ENCODE results near the gene GRAMD4. TPM values are rescaled to one million over a fixed set of nuclear protein-coding genes. Genes with fewer than 3 reads are reported as not detected.
A peak's percentile ranks its signal among the peaks of the same experiment; 100 is the strongest.

Gene GRAMD4
- total RNA-seq, 1 experiment from 2014 or later = 19.8 TPM

GRCh38 chr22:46726066-46726985, 106.1 kb downstream of the GRAMD4 start:
- H3K4me2 ChIP-seq (ENCODE audit: insufficient read depth, insufficient read length, low read length) = no peak overlapping the region
- H3K9me3 ChIP-seq (ENCODE audit: control insufficient read depth, low read depth, low read length) = no peaks in the 10 kb centered on the region
- no peak overlapping the region for H2AFZ ChIP-seq (ENCODE audit: low read length)
- no peak overlapping the region for H2BK12ac ChIP-seq (ENCODE audit: insufficient read length, low read depth, low read length)
- TF ChIP-seq CTCF (conservative IDR thresholded peaks at IDR 0.05) = no peak
- H4K20me1 ChIP-seq (ENCODE audit: control insufficient read depth, insufficient read depth, insufficient read length) = peaks cover 6% of the 10 kb centered on the region
- Mint-ChIP-seq H3K36me3 (ENCODE audit: insufficient read depth in 1 of 3, low read depth in 3 of 3) (peaks cover 2 to 15% (median 11%) of the 10 kb centered on the region in 3 experiments; a peak in 6 of 7 replicates), H3K27ac (peak overlapping the region in 2 of 3 experiments; percentile 23 to 51; a peak in 1 of 7 replicates), H3K4me1 (peaks cover under 1 to 20% of the 10 kb centered on the region in 2 experiments), H3K4me3 (no peak overlapping the region), H3K27me3 (ENCODE audit: low read depth) (no peaks in the 10 kb centered on the region), H3K9me3 (no peaks in the 10 kb centered on the region)
- no peak overlapping the region for H3K27ac ChIP-seq (ENCODE audit: insufficient read length, low read depth, low read length)
- H3K27me3 ChIP-seq (ENCODE audit: insufficient read depth, low read length) = no peaks in the 10 kb centered on the region
- no peak overlapping the region for H4K5ac ChIP-seq (ENCODE audit: insufficient read length, low read depth, low read length)
- no peak overlapping the region for H3K23ac ChIP-seq (ENCODE audit: insufficient read length, low read depth, low read length)
- H2AK5ac ChIP-seq (ENCODE audit: insufficient read length, low read length) = no peak overlapping the region
- H2BK120ac ChIP-seq (ENCODE audit: low read depth, low read length, poor library complexity, severe bottlenecking) = no peak overlapping the region
- H2BK15ac ChIP-seq (ENCODE audit: low read depth, low read length) = no peak overlapping the region
- H2BK20ac ChIP-seq (ENCODE audit: low read depth, low read length, poor library complexity, severe bottlenecking) = no peak overlapping the region
- no peak overlapping the region for H3K9ac ChIP-seq (ENCODE audit: extremely low read depth, insufficient read length, low read length)
- peaks cover 1% of the 10 kb centered on the region; the same call in 1 of the 2 replicates for H3K4me1 ChIP-seq (ENCODE audit: insufficient read depth, low read length)
- H4K91ac ChIP-seq (ENCODE audit: insufficient read length, low read depth, low read length) = no peak overlapping the region
- no peak overlapping the region for H3T11ph ChIP-seq (ENCODE audit: low read length)
- no peak overlapping the region for H2BK5ac ChIP-seq (ENCODE audit: insufficient read length, low read length)
- no peak overlapping the region for H3K14ac ChIP-seq (ENCODE audit: insufficient read depth, low read length)
- no peak for DNase-seq
- H3K18ac ChIP-seq (ENCODE audit: insufficient read length, low read depth, low read length) = no peak overlapping the region
- H3K79me2 ChIP-seq (ENCODE audit: insufficient read depth, low read length) = no peaks in the 10 kb centered on the region
- no peak overlapping the region for H4K8ac ChIP-seq (replicated peaks; ENCODE audit: insufficient read length, low read depth, low read length)
- no peaks in the 10 kb centered on the region for H3K79me1 ChIP-seq (ENCODE audit: insufficient read depth, low read depth, low read length, poor library complexity, severe bottlenecking)
- no peak overlapping the region for H3K56ac ChIP-seq (ENCODE audit: insufficient read length, low read depth, low read length)
- WGBS (ENCODE audit: extremely low coverage, insufficient read length, low lambda C conversion rate) = no CpG with 5 or more reads among the region's 38 CpGs
- no peaks in the 10 kb centered on the region for H3K23me2 ChIP-seq (ENCODE audit: insufficient read length, low read depth, low read length, poor library complexity, severe bottlenecking)
- H3K4ac ChIP-seq (ENCODE audit: low read depth, low read length) = no peak overlapping the region

Data from H9 (cell line).